Effector CD8-positive, alpha-beta T cell (primary cell): ENCODE results near the gene MFAP4.

Experiments
- DNase-seq: peaks from one replicate; lab custom pipeline; 2025; lab: John Stamatoyannopoulos, UW
- total RNA-seq, 4 experiments: gene quantifications; one replicate each; lab custom pipeline; 2026; lab: John Stamatoyannopoulos, UW

MFAP4 gene
- 0 reads per million in 4 experiments for total RNA-seq

- no peak for DNase-seq
Observed at GRCh38 chr17:19386974-19387920, at the start of gene MFAP4. Gene MFAP4 (minus strand): TSS chr17:19387190. CDS start chr17:19387155, 35 bp downstream.

DNA sequence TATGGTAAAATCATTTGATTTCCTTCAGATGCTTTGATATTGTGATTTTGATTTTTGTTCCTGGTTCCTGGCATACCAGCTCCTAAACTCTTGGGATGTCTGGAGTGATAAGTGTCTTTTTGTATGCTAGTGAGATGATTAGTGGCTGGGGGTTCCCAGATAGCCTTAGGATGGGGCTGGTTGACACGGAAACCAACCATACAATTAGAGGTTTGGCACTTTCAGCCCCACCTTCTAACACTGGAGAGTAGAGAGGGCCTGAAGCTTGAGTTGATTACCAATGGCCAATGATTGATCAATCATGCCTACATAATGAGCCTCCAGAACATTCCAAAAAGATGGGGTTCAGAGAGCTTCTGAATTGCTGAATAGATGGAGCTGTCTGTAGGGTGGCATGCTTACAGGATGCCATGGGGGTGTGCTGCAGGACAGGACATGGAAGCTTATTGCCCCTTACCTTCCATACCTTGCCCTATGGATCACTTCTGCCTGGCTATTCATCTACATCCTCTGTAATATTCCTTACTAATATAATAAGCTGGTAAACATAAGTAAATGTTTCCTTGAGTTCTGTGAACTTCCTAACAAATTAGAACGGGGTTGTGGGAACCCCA is 46.8 kb upstream of the MFAP4 start:
- DNase-seq: no peak

DNA sequence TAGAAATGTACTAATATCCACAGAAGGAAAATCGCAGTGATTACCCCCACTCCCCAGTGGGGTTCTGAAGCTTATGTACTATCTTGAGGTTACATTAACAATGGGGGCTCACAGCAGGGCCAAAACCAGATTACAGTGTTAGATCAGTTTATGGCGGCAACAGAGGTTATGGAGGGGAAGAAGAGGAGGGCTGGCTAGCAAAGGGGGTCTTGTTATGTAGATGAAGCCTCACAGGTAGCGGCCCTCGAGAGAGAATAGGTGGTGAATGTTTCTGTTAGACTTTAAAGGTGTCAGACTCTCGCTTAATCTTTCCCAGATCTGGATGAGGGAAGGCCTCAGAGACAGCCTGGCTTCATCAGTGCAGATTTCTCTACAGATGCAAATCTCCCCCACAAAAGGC is 46.3 kb upstream of the MFAP4 start:
- no peak for DNase-seq

- DNase-seq: no peak
Observed at GRCh38 chr17:19431691-19432090, 44.7 kb upstream of the MFAP4 start.

- DNase-seq: no peak
Observed at GRCh38 chr17:19426631-19427030, 39.6 kb upstream of the MFAP4 start.

GRCh38 chr17:19424934-19425868 is 38.2 kb upstream of the MFAP4 start:
- DNase-seq: no peak

- DNase-seq: no peak
Observed at GRCh38 chr17:19421926-19422325, 34.9 kb upstream of the MFAP4 start.

GRCh38 chr17:19421219-19421618 is 34.2 kb upstream of the MFAP4 start:
- no peak for DNase-seq

DNA sequence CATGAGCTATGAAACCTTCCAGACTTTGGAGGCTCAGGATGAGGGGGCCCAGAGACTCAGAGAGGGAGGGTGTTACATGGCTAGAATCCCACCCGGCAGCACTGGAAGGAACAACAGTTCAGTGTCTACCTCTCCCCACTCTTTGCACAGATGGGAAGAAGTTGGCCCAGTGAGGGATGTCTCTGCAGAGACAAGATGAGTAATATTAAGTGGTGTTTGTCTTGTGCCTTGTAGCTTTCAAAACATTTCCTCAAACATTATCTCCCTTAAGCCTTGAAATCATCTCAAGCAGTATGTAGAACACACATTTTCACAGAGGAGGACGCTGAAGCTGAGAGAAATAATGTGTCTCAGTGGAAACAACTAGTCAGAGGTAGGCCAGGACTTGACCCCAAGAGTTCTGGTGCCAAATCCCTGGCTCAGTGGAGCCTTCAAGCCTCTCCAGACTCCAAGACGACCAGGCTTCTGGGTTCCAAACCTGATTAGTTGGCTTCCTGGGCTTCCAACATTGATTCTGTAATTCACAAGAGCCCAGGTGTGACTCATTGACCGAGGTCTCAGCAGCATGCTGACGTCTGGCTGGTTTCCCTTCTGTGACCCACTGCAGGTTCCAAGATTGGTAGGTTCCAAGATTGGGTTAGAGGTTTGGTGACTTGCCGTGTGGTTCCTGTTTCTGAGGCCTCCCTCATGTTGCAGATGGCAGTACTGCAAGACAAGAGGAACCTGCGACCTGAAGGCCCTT is 31.4 kb upstream of the MFAP4 start:
- no peak for DNase-seq

GRCh38 chr17:19417611-19418010 is 30.6 kb upstream of the MFAP4 start:
- DNase-seq: no peak

DNA sequence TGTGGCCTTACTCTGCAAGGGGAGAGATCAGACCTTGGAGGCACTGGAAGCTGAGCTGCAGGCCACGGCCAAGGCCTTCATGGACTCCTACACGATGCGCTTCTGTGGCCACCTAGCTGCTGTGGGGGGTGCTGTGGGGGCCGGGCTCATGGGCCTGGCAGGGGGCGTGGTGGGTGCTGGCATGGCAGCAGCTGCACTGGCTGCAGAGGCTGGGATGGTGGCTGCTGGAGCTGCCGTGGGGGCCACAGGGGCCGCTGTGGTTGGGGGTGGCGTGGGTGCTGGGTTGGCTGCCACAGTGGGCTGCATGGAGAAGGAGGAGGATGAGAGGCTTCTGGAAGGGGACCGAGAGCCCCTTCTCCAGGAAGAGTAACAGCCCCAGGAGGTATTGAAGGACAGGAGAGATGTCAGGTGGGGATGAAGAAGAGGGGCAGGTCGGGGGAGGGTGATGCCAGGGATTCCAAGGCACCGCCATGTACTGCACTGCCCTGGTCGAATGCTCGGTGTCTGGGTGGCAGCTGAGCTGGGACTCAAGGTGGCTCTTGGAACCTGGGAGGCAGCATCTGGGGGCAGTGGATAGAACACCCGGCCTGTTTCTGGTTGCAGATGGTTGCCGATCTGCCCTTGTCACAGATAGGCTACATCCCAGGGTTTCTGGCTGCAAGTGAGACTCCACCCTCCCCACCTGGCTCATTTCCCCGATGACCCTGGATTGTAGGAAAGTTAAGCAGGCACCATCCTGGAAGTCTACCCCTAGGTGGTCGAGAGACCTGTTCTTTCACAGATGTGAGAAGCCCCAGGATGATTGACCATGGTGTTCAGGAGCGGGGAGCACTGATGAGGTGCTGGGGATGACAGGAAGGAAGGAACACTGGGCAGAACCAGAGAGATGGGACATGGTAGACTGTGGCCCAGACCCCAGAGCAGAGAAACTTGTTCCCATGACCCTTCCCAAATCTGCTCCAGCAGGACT is 29.1 kb upstream of the MFAP4 start:
- DNase-seq: no peak

DNA sequence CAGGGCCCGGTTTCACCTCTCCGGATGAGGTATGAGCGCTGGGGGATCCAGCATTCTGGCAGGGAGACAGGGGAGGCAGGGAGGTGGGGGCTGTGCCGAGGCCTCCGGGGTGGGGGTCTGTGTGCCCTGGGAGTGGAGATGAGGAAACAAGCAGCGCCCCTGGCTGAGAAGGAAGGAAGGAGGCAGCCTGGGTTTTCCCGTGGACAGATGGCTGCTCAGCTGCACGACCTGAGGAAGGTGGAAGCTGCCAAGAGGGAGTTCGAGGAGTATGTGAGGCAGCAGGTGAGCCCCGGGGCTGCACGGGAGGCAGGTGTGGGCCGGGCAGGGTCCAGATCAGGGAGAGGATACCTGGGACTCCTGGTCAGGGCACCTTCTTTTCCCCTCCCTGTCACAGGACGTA is 28.3 kb upstream of the MFAP4 start:
- no peak for DNase-seq

DNA sequence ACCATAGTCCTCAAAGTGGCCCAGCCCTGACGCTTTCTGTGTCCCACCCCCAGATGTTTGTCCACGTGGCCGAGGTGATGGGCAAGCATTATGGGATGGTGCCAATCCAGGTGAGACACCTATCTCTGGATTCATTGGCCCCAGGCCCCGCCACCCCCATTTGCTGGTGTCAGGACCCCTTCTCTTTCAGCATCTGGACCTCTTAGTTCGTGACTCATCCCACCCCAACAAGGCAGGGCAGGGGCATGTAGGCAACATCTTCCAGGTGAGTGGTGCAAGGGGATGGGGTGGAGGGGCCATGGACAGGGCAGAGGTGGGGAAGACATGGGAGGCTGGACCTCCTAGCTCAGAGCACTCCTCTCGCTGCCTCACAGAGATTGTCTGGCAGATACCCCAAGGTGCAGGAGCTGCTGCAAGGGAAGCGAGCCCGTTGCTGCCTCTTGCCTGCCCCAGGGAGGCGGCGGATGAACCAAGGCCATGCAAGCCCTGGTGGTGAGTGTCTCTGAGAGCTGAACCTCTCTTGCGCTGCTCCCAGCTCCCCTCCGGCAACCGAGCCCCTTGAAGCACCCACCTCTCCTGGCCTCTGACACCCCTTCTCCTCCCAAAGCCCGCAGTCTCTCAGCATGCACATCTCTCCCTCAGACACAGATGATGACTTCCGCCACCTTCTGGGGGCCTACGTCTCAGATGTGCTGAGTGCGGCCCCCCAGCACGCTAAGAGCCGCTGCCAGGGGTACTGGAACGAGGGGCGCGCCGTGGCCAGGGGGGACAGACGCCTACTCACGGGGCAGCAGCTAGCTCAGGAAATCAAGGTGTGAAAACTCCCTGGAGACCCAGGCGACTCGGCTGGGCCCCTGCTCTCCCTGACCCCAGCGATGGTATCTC is 27.6 kb upstream of the MFAP4 start:
- DNase-seq: no peak

GRCh38 chr17:19413761-19414160 is 26.8 kb upstream of the MFAP4 start:
- DNase-seq: no peak

DNA sequence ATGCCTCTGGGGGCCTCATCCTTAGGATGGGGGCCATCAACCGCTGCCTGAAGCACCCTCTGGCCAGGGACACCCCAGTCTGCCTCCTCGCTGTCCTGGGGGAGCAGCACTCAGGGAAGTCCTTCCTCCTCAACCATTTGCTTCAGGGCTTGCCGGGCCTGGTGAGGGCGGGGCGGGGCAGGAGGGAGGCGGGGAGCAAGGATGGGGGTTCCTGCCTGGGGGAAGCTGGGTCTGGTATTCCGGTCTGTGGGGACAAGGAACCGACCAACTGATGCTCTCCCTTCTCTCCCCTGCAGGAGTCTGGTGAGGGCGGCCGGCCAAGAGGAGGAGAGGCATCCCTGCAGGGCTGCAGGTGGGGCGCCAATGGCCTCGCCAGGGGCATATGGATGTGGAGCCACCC is 26.0 kb upstream of the MFAP4 start:
- no peak for DNase-seq

GRCh38 chr17:19412510-19412909 is 25.5 kb upstream of the MFAP4 start:
- no peak for DNase-seq

DNA sequence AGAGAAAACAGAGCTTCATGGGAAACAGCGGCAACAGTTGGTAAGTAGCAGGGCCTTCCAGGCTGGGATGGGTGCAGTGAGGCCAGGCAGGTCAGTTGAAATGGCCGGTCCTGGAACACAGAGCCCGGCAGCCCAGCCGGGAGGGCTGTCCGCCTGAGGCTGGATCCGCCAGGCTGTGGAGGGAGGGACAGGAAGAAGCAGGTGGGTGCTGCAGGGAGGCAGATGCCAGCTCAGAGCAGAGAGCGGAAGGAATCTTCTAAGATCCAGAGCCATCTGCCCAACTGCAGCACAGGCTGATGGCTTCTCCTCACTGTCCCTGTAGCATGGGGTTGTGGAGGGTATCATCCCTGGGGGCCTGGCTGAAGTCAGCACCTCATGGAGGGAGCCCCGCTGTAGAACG is 24.6 kb upstream of the MFAP4 start:
- DNase-seq: no peak

DNA sequence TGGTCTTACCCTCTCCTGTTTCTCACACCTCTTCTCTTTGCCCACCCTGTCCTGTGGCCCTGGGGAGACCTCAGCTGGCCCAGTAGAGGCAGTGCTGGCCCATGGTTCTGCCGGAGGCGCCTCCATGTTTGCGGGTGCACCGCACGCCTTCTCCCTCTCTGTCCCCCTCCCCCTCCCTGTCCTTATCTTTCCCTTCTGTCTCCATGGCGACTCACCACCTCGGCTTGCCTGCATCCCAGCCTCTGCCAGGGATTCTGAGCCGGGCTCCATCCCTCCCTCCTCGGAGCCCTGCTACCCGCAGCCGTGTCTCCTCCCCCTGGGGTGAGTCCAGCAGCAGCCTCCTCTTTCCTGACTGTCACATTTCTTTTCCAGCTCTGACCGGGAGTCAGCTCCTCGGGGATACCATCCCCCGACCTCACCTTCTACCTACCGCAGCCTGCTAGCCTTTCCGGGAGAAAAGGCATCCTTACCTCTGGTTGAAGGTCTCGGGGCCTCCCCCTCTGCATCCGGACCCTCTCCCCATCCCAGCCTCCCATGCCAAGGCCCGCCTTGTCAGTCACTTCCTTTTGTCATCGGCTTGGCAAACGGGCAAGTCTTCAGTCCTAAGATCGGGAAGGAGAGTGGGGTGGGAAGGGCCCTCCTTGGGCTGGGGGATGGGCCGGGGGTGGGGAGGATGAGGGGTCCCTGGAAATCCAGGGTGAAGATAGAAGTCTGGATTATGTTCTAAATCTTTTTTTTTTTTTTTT is 24.1 kb upstream of the MFAP4 start, which contains the start of gene RNF112:
RNF112 (plus strand) TSS at position 358 of the 746 bp plus-strand sequence; CDS start at position 535, 177 bp downstream.
- no peak for DNase-seq
